A673 (cell line): ENCODE results near the gene EIF3J.

Experiments
- CTCF ChIP-seq: fragments of 300-800, 200-600 bp; sonication (generic); conservative IDR thresholded peaks from 2 replicates; pipeline ENCODE4 v1.5.1; 2017; ENCODE audit warnings: low read depth, mild to moderate bottlenecking, antibody characterized with exemption, low read length, moderate library complexity, mixed read lengths
- EZH2 ChIP-seq: fragments of 200-600 bp; sonication (generic); IDR thresholded peaks from 2 replicates; pipeline ENCODE4 v1.6.1; 2017; ENCODE audit warnings: borderline replicate concordance, low read depth, mild to moderate bottlenecking, mixed read lengths, antibody characterized with exemption, low read length; ENCODE audit not compliant: poor library complexity, severe bottlenecking

GRCh38 chr15:44598066-44598465 is 61.1 kb downstream of the EIF3J start:
- TF ChIP-seq CTCF (no peak), EZH2 (no peak)
